Measurements from ENCODE around the gene CELF2.

The CELF2 gene

DNA sequence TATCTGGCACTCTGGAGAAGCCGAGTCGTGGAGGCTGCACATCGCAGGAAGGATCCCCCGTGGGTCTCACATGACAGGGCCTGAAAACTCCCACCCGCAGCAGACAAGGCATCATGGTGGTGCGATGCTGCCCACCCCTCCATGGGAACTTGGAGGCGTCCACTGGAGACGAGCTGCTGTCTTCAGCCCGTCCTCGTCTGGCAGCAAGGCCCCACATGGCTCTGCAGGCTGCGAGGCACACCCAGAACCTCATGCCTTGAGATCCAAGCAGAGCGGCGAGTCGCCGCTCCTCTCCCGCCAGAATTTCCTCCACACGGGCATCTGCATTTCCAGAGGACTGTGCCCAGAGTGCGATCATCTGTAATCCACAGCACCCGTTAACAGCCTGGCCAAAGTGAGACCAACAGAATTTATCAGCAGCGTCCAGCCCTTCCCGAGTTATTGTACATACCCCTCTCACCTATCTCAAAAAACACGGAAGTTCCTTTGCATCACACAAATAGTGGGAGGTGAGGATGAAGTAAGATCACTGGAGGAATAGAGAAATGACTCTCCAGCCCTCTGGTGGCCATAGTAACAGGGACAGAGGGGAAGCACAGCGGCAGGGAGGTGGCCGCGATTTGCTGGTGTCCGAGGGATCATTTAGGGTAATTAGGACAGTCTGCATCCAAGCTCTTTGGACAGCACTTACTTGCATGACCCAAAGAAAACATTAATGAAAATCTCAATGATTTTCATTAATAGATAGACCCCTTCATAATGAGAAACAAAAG, 301.3 kb downstream of the CELF2 start:
- no peak for TF ChIP-seq SIN3A (IDR thresholded peaks at IDR 0.05; ENCODE audit: borderline replicate concordance, insufficient read depth, low read length)
- no peak for TF ChIP-seq TAF1 (IDR thresholded peaks at IDR 0.05; ENCODE audit: borderline replicate concordance, insufficient read depth, low read length)
- no peak for TF ChIP-seq REST (IDR thresholded peaks at IDR 0.05; ENCODE audit: insufficient read depth in 1 of 2, low read depth in 2 of 2, low read length in 2 of 2)
- no peak for TF ChIP-seq FOXP2 (optimal IDR thresholded peaks at IDR 0.05; ENCODE audit: borderline replicate concordance, extremely low read depth, extremely low read length, insufficient read depth)
- TF ChIP-seq POLR2AphosphoS5 (IDR thresholded peaks at IDR 0.05; ENCODE audit: low read depth, low read length) = no peak

- TF ChIP-seq REST (IDR thresholded peaks at IDR 0.05; ENCODE audit: insufficient read depth in 1 of 2, low read depth in 2 of 2, low read length in 2 of 2) (no peak), POLR2AphosphoS5 (IDR thresholded peaks at IDR 0.05; ENCODE audit: low read depth, low read length) (no peak), TAF1 (IDR thresholded peaks at IDR 0.05; ENCODE audit: borderline replicate concordance, insufficient read depth, low read length) (no peak), SIN3A (IDR thresholded peaks at IDR 0.05; ENCODE audit: borderline replicate concordance, insufficient read depth, low read length) (no peak), FOXP2 (optimal IDR thresholded peaks at IDR 0.05; ENCODE audit: borderline replicate concordance, extremely low read depth, extremely low read length, insufficient read depth) (no peak)
Measured at GRCh38 chr10:11319990-11320602, 302.4 kb downstream of the CELF2 start.

DNA sequence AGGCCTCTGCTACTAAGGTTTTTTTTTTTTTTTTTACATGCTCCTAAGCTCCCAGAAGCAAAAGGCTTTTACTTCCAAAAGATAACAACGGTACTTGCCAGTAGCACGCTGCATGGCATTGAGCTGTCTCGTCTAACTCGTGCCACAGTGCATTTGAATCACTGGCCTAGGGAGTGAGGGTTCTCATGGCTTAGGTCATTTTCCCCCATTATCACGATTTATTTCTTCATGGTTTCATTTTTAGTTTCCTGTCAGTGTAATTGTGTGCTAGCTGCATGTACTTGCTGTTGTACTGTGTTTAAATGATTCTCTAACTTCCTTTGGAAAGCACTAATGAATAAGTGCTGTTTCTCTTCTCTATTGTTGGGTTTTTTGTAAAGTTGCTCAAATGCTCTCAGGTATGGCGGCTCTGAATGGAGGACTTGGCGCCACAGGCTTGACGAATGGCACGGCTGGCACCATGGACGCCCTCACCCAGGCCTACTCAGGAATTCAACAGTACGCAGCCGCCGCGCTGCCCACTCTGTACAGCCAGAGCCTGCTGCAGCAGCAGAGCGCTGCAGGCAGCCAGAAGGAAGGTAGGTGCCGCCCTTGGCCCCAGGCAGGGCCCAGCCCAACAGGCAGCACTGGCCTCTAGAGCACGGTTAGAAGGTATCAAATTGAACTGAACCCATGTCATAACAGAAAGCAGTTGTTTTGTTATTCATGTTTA, 303.3 kb downstream of the CELF2 start:
- no peak for TF ChIP-seq POLR2AphosphoS5 (IDR thresholded peaks at IDR 0.05; ENCODE audit: low read depth, low read length)
- TF ChIP-seq TAF1 (IDR thresholded peaks at IDR 0.05; ENCODE audit: borderline replicate concordance, insufficient read depth, low read length) = no peak
- TF ChIP-seq SIN3A (IDR thresholded peaks at IDR 0.05; ENCODE audit: borderline replicate concordance, insufficient read depth, low read length) = no peak
- no peak for TF ChIP-seq REST (IDR thresholded peaks at IDR 0.05; ENCODE audit: insufficient read depth in 1 of 2, low read depth in 2 of 2, low read length in 2 of 2)
- TF ChIP-seq FOXP2 (optimal IDR thresholded peaks at IDR 0.05; ENCODE audit: borderline replicate concordance, extremely low read depth, extremely low read length, insufficient read depth) = no peak

GRCh38 chr10:11322698-11323097, 305.0 kb downstream of the CELF2 start:
- no peak for TF ChIP-seq FOXP2 (optimal IDR thresholded peaks at IDR 0.05; ENCODE audit: borderline replicate concordance, extremely low read depth, extremely low read length, insufficient read depth)
- no peak for TF ChIP-seq REST (IDR thresholded peaks at IDR 0.05; ENCODE audit: insufficient read depth in 1 of 2, low read depth in 2 of 2, low read length in 2 of 2)

All from PFSK-1 (cell line).